ENCODE results near the gene MUTYH.
"Not testable (repeated sequence)": the region's sequence is repeated elsewhere in the genome, so short reads cannot be mapped to it uniquely, and the experiment has no call there.

- not testable (repeated sequence) for TF ChIP-seq CTCF (conservative IDR thresholded peaks at IDR 0.05; ENCODE audit: low read length); EZH2phosphoT487 (IDR thresholded peaks at IDR 0.05; ENCODE audit: borderline replicate concordance, low read depth, low read length)
These were observed 55.4 kb downstream of the MUTYH start for GRCh38 chr1:45284858-45285257.
